ENCODE results near the gene TGFBR1.

TGFBR1 gene

DNA sequence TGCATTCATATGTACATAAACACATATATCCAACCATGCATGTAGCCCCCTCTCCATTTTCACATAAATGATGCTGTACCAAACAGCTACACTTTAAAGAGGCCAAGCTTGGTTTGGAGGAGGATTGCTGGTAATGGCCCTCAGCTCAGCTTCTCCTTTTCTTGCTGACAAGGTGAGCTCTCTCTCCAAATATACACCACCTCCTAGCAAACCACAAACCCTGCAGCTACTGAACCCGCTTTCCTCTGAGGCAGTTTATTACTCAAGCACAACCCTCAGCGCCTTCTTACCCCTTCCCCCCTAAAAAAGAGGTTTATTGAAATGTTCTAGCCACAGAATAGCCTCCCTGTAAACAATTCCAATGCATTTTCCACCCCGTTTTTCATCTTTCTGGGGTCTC lies 62.8 kb downstream of the TGFBR1 start:
- TF ChIP-seq CTCF (IDR thresholded peaks at IDR 0.05; ENCODE audit: insufficient read depth, low read length, poor library complexity, severe bottlenecking) (no peak), EZH2phosphoT487 (conservative IDR thresholded peaks at IDR 0.05; ENCODE audit: low read length) (no peak)
- peaks cover 38% of the 10 kb centered on the region for H3F3A ChIP-seq (ENCODE audit: insufficient read depth)
- H3K9me3 ChIP-seq (ENCODE audit: insufficient read depth, low read length), result no peaks in the 10 kb centered on the region
- H3K4me3 ChIP-seq (ENCODE audit: insufficient read depth, low read length, poor library complexity, severe bottlenecking), result peak overlapping the region; percentile 33
- peak overlapping the region; percentile 93 for H3K27ac ChIP-seq (ENCODE audit: low read depth, low read length)
- no peaks in the 10 kb centered on the region for H3K36me3 ChIP-seq (ENCODE audit: low read length)
- H3K9ac ChIP-seq (ENCODE audit: low read length), result peak overlapping the region; percentile 58
- H3K4me2 ChIP-seq (ENCODE audit: low read depth, low read length, poor library complexity, severe bottlenecking), result peak overlapping the region; percentile 64
- H3K79me2 ChIP-seq (ENCODE audit: insufficient read depth, low read length), result peaks cover 3% of the 10 kb centered on the region; the same call in 1 of the 2 replicates
- H3K9me2 ChIP-seq (replicated peaks; ENCODE audit: insufficient read depth, low read length), result no peaks in the 10 kb centered on the region
- H4K20me1 ChIP-seq (ENCODE audit: low read depth, low read length), result no peaks in the 10 kb centered on the region
- H3K27me3 ChIP-seq (ENCODE audit: low read length), result no peaks in the 10 kb centered on the region
- H2AFZ ChIP-seq (ENCODE audit: low read depth, low read length, severe bottlenecking), result no peak overlapping the region

- Histone ChIP-seq H3K27me3 (ENCODE audit: low read length) (no peaks in the 10 kb centered on the region), H3K27ac (ENCODE audit: low read depth, low read length) (peak overlapping the region; percentile 93), H3F3A (ENCODE audit: insufficient read depth) (peaks cover 29% of the 10 kb centered on the region), H3K9ac (ENCODE audit: low read length) (peak overlapping the region; percentile 19; the same call in 1 of the 2 replicates), H2AFZ (ENCODE audit: low read depth, low read length, severe bottlenecking) (no peak overlapping the region), H3K9me2 (replicated peaks; ENCODE audit: insufficient read depth, low read length) (no peaks in the 10 kb centered on the region), H3K9me3 (ENCODE audit: insufficient read depth, low read length) (no peaks in the 10 kb centered on the region), H3K4me3 (ENCODE audit: insufficient read depth, low read length, poor library complexity, severe bottlenecking) (no peak overlapping the region), H4K20me1 (ENCODE audit: low read depth, low read length) (no peaks in the 10 kb centered on the region), H3K79me2 (ENCODE audit: insufficient read depth, low read length) (peaks cover 3% of the 10 kb centered on the region; the same call in 1 of the 2 replicates), H3K36me3 (ENCODE audit: low read length) (no peaks in the 10 kb centered on the region), H3K4me2 (ENCODE audit: low read depth, low read length, poor library complexity, severe bottlenecking) (peak overlapping the region; percentile 64)
- TF ChIP-seq EZH2phosphoT487 (conservative IDR thresholded peaks at IDR 0.05; ENCODE audit: low read length) (no peak), CTCF (IDR thresholded peaks at IDR 0.05; ENCODE audit: insufficient read depth, low read length, poor library complexity, severe bottlenecking) (no peak)
Measured at GRCh38 chr9:99169086-99169485, 64.2 kb downstream of the TGFBR1 start.

DNA sequence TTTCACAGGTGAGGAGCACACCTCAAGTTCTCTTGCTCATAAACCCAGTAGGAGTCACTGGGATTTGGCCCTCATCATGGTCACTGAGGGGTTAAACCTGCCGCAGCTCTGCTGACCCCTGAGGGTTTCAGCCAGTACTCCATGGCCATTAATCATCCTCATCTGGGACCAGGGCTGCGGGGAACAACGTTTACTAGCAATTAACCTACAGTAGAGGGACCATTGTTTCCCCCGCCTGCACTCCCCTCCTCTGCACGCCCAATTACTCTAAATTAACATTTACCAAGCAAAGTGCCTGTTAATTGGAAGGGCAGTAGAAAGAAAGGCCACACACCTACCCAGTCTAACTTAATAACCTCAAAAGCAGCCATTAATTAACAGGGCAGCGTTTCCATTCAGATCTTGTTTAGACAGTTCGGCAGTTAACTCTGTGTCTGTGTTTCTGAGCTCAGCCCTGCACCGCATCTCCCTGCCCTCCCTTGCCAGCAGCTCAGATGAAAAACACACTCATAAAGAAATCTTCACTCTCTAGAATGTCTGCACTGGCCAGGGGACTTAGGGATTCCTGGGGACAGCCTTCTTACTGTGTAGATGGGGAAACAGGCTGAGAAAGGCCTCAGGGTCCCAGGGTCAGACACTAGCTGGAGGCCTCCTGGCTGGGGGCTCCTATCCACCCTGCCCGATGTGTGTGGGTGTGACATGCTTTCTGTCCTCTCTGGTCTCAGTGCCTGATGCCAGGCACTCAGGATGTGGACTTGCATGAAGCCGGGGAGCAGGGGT lies 65.3 kb downstream of the TGFBR1 start:
- H3K9me3 ChIP-seq (ENCODE audit: insufficient read depth, low read length), result no peaks in the 10 kb centered on the region
- TF ChIP-seq EZH2phosphoT487 (conservative IDR thresholded peaks at IDR 0.05; ENCODE audit: low read length), result no peak
- TF ChIP-seq CTCF (IDR thresholded peaks at IDR 0.05; ENCODE audit: insufficient read depth, low read length, poor library complexity, severe bottlenecking), result no peak
- peak overlapping the region; percentile 93 for H3K27ac ChIP-seq (ENCODE audit: low read depth, low read length)
- no peak overlapping the region for H3K4me2 ChIP-seq (ENCODE audit: low read depth, low read length, poor library complexity, severe bottlenecking)
- H3K9me2 ChIP-seq (replicated peaks; ENCODE audit: insufficient read depth, low read length), result no peaks in the 10 kb centered on the region
- peaks cover 21% of the 10 kb centered on the region for H3F3A ChIP-seq (ENCODE audit: insufficient read depth)
- no peak overlapping the region for H2AFZ ChIP-seq (ENCODE audit: low read depth, low read length, severe bottlenecking)
- no peaks in the 10 kb centered on the region for H3K27me3 ChIP-seq (ENCODE audit: low read length)
- no peaks in the 10 kb centered on the region for H4K20me1 ChIP-seq (ENCODE audit: low read depth, low read length)
- no peak overlapping the region for H3K9ac ChIP-seq (ENCODE audit: low read length)
- H3K4me3 ChIP-seq (ENCODE audit: insufficient read depth, low read length, poor library complexity, severe bottlenecking), result no peak overlapping the region
- no peaks in the 10 kb centered on the region for H3K36me3 ChIP-seq (ENCODE audit: low read length)
- peaks cover 3% of the 10 kb centered on the region; the same call in 1 of the 2 replicates for H3K79me2 ChIP-seq (ENCODE audit: insufficient read depth, low read length)

All from SU-DHL-6 (cell line).